ENCODE data around the gene NCMAP. TPM values are rescaled to one million over a fixed set of nuclear protein-coding genes. Genes with fewer than 3 reads are reported as not detected.

NCMAP gene
- total RNA-seq, 4 donors from 2014 or later = 0.16 TPM; not detected in 3

- no peak for TF ChIP-seq CTCF (IDR thresholded peaks at IDR 0.05)
- ATAC-seq (ENCODE audit: low FRiP score) = no peak
Observed at GRCh38 chr1:24586119-24586518, 30.2 kb downstream of the NCMAP start.

GRCh38 chr1:24586970-24587820 lies 31.3 kb downstream of the NCMAP start:
- no peak for ATAC-seq (ENCODE audit: low FRiP score)
- TF ChIP-seq CTCF (IDR thresholded peaks at IDR 0.05) = peak in 1 of 3 donors; percentile 3
- DNase-seq (ENCODE audit: low spot score) = no peak

More at GRCh38 chr1:24586119-24586518, 30.2 kb downstream of the NCMAP start:
- no peak for DNase-seq (ENCODE audit: low spot score)

- DNase-seq (ENCODE audit: low spot score) = no peak
- TF ChIP-seq CTCF (IDR thresholded peaks at IDR 0.05) = no peak
- no peak for ATAC-seq (ENCODE audit: low FRiP score)
Observed at GRCh38 chr1:24588573-24588972, 32.7 kb downstream of the NCMAP start.

- DNase-seq (ENCODE audit: low spot score) = no peak
- no peak for TF ChIP-seq CTCF (IDR thresholded peaks at IDR 0.05)
- ATAC-seq (ENCODE audit: low FRiP score) = no peak
Observed at GRCh38 chr1:24589200-24589599, 33.3 kb downstream of the NCMAP start.

- DNase-seq (ENCODE audit: low spot score) (no peak), ATAC-seq (ENCODE audit: low FRiP score) (no peak)
- no peak for TF ChIP-seq CTCF (IDR thresholded peaks at IDR 0.05)
Observed at GRCh38 chr1:24591781-24592180, 35.9 kb downstream of the NCMAP start.

GRCh38 chr1:24594328-24594598 lies 38.4 kb downstream of the NCMAP start:
- DNase-seq (ENCODE audit: low spot score) (no peak), ATAC-seq (ENCODE audit: low FRiP score) (no peak)
- no peak for TF ChIP-seq CTCF (IDR thresholded peaks at IDR 0.05)

- no peak for TF ChIP-seq CTCF (IDR thresholded peaks at IDR 0.05)
- ATAC-seq (ENCODE audit: low FRiP score) = no peak
- DNase-seq (ENCODE audit: low spot score) = no peak
Observed at GRCh38 chr1:24596401-24596880, 40.6 kb downstream of the NCMAP start.
